Keratinocyte (primary cell): Measurements from ENCODE around the gene CARMIL3. TPM values are rescaled to one million over a fixed set of nuclear protein-coding genes. Genes with fewer than 3 reads are reported as not detected.

Experiments
- DNase-seq: peaks from one replicate; pipeline ENCODE4 v3.0.0-alpha.2; 2011; ENCODE audit warnings: low read depth, missing footprints, low spot score
- FAIRE-seq: peaks from 2 replicates; lab custom pipeline; 2011; peaks lifted over from hg19 to GRCh38; lab: Jason Lieb, UNC
- H2AFZ ChIP-seq: 2 replicates; pipeline ENCODE4 v1.6.0; 2012; ENCODE audit warnings: low read length, control low read depth, inconsistent platforms; ENCODE audit not compliant: control insufficient read depth
- H3K27ac ChIP-seq: 2 replicates; pipeline ENCODE4 v1.5.1; 2011; ENCODE audit warnings: low read length; ENCODE audit not compliant: control insufficient read depth, insufficient read depth
- H3K27me3 ChIP-seq: 3 replicates; pipeline ENCODE4 v1.6.0; 2011; ENCODE audit warnings: low read length; ENCODE audit not compliant: control insufficient read depth, insufficient read depth; ENCODE audit errors: extremely low read depth
- H3K36me3 ChIP-seq, 2 experiments: 2 replicates in 1 of 2; 3 replicates in 1 of 2; pipeline ENCODE4 v1.5.1; 2011; ENCODE audit warnings: low read length in 2 of 2, mild to moderate bottlenecking in 1 of 2; ENCODE audit not compliant: control insufficient read depth in 2 of 2, insufficient read depth in 2 of 2; ENCODE audit errors: extremely low read depth in 1 of 2
- H3K4me1 ChIP-seq: 3 replicates; pipeline ENCODE4 v1.5.1; 2011; ENCODE audit warnings: low read length; ENCODE audit not compliant: control insufficient read depth, insufficient read depth; ENCODE audit errors: extremely low read depth
- H3K4me2 ChIP-seq: 3 replicates; pipeline ENCODE4 v1.6.0; 2011; ENCODE audit warnings: low read depth, low read length; ENCODE audit not compliant: control insufficient read depth, insufficient read depth; ENCODE audit errors: extremely low read depth
- H3K4me3 ChIP-seq, 3 experiments: fragments of 200-600 bp in 1 of 3; sonication (generic) in 1 of 3; 2 replicates in 2 of 3; 3 replicates in 1 of 3; pipeline ENCODE4 v1.5.1; 2011 to 2016; ENCODE audit warnings: low read length in 3 of 3, mild to moderate bottlenecking in 3 of 3, control low read depth in 2 of 3, inconsistent platforms in 1 of 3, low read depth in 1 of 3, mixed read lengths in 1 of 3, mixed run types in 1 of 3, moderate library complexity in 1 of 3; ENCODE audit not compliant: control insufficient read depth in 2 of 3, insufficient read depth in 2 of 3; ENCODE audit errors: extremely low read depth in 1 of 3
- H3K79me2 ChIP-seq: 2 replicates; pipeline ENCODE4 v1.6.0; 2012; ENCODE audit warnings: low read length; ENCODE audit not compliant: control insufficient read depth, insufficient read depth
- H3K9ac ChIP-seq: 3 replicates; pipeline ENCODE4 v1.6.0; 2011; ENCODE audit warnings: low read length; ENCODE audit not compliant: control insufficient read depth, insufficient read depth; ENCODE audit errors: extremely low read depth
- H3K9me1 ChIP-seq: 3 replicates; pipeline ENCODE4 v1.6.0; 2011; ENCODE audit warnings: low read length; ENCODE audit not compliant: control insufficient read depth, insufficient read depth; ENCODE audit errors: extremely low read depth
- H3K9me3 ChIP-seq: 2 replicates; pipeline ENCODE4 v1.5.1; 2012; ENCODE audit warnings: low read depth, low read length; ENCODE audit not compliant: control insufficient read depth
- H4K20me1 ChIP-seq: 3 replicates; pipeline ENCODE4 v1.6.0; 2011; ENCODE audit warnings: low read length; ENCODE audit not compliant: control insufficient read depth, insufficient read depth; ENCODE audit errors: extremely low read depth
- EZH2 ChIP-seq: IDR thresholded peaks from one replicate; pipeline ENCODE4 v1.6.1; 2012; ENCODE audit warnings: inconsistent platforms, mild to moderate bottlenecking, low read length, moderate library complexity
- dilution Hi-C: fragments of 300-500 bp; cut with MboI; formaldehyde crosslinking; loops from one replicate; pipeline ENCODE4 v1.7.0; 2020; ENCODE audit warnings: low sequenced_read_pairs; ENCODE audit not compliant: extremely low pct_ligation_motif_present
- polyA plus RNA-seq, 5 experiments: library from polyadenylated mRNA; depleted of rRNA in 3 of 5; stranded (reverse) in 3 of 5; stranded (forward) in 1 of 5; unstranded in 1 of 5; fragments of >200 nt; gene quantifications; 1 replicate in 1 of 5; 2 replicates in 3 of 5; 3 replicates in 1 of 5; pipeline versions ENCODE4 v1.2.1 to v1.2.3, GENCODE V29; 2011 to 2012; ENCODE audit warnings: missing spikeins in 2 of 5, low read depth in 1 of 5, low replicate concordance in 1 of 5
- TF ChIP-seq, protein P1 (sequence below), 3 experiments: IDR thresholded peaks in 1 of 3; conservative IDR thresholded peaks in 1 of 3; optimal IDR thresholded peaks in 1 of 3; 2 replicates in 2 of 3; 3 replicates in 1 of 3; pipeline versions ENCODE3 to v1.5.1; 2011; ENCODE audit warnings: low read length in 3 of 3, mild to moderate bottlenecking in 3 of 3, moderate library complexity in 2 of 3, control low read depth in 1 of 3, inconsistent platforms in 1 of 3; ENCODE audit not compliant: insufficient read depth in 2 of 3; ENCODE audit errors: extremely low read depth in 1 of 3

The CARMIL3 gene
- polyA plus RNA-seq, 1 donor (not counting 4 experiments of a cell fraction or from before 2014, with no cell fraction given): 0.12 TPM

DNA sequence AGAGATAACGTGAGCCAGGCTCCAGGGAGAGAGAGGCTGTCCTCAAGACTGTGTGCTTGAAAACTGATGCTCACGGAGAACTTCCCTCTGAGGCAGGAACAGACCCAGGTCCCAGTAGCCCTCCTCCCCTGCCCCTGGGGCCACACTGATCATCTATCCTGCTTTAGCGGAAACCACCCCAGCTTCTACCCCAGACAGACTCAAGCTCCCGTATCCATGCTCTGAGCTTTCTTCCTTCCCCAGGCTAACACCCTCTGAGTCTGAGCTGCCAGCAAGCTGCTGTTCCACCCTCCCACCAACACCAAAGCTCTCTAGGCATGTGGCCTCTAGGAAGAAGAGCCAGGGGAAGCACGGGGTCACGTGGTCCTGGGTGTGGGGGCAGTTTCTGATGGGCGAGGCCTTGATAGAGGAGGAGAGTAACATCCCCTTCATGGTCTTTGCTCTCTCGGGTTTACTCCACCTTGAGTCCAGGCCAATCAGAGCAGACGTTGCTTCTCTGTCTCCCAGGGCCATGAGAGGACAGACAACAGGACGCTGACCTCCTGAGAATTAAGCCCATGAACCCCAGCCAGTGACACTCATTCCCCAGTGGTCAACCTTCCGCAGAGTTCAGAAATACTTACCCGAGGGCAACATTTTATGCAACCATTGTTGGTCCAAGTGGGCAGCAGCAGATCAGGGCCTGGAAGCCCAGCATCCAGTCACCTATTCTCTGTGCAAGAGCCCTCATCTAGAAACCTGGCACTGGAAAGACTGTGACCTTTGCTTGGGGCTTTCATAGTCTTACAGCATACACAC lies 43.7 kb downstream of the CARMIL3 start:
- no peak for DNase-seq
- FAIRE-seq: no peak

GRCh38 chr14:24096545-24097181 lies 44.9 kb downstream of the CARMIL3 start:
- H3K79me2 ChIP-seq: peaks cover 2% of the 10 kb centered on the region
- H3K9ac ChIP-seq: no peak overlapping the region
- H3K27ac ChIP-seq: no peak overlapping the region
- no peak overlapping the region for H3K4me3 ChIP-seq
- TF ChIP-seq, protein P1, sequence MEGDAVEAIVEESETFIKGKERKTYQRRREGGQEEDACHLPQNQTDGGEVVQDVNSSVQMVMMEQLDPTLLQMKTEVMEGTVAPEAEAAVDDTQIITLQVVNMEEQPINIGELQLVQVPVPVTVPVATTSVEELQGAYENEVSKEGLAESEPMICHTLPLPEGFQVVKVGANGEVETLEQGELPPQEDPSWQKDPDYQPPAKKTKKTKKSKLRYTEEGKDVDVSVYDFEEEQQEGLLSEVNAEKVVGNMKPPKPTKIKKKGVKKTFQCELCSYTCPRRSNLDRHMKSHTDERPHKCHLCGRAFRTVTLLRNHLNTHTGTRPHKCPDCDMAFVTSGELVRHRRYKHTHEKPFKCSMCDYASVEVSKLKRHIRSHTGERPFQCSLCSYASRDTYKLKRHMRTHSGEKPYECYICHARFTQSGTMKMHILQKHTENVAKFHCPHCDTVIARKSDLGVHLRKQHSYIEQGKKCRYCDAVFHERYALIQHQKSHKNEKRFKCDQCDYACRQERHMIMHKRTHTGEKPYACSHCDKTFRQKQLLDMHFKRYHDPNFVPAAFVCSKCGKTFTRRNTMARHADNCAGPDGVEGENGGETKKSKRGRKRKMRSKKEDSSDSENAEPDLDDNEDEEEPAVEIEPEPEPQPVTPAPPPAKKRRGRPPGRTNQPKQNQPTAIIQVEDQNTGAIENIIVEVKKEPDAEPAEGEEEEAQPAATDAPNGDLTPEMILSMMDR (optimal IDR thresholded peaks at IDR 0.05 in 1 of 3, IDR thresholded peaks at IDR 0.05 in 1 of 3, conservative IDR thresholded peaks at IDR 0.05 in 1 of 3; ENCODE audit: extremely low read depth in 1 of 3, insufficient read depth in 2 of 3, low read length in 3 of 3): no peak
- no peak for TF ChIP-seq EZH2
- dilution Hi-C loops: no loop called here
- FAIRE-seq (no peak), DNase-seq (no peak)
- H3K9me1 ChIP-seq: no peaks in the 10 kb centered on the region
- peaks cover 2 to 20% of the 10 kb centered on the region in 2 experiments for H3K36me3 ChIP-seq
- H3K4me1 ChIP-seq: peaks cover 17% of the 10 kb centered on the region
- H3K4me2 ChIP-seq: no peak overlapping the region
- H3K9me3 ChIP-seq: no peaks in the 10 kb centered on the region
- H4K20me1 ChIP-seq: no peaks in the 10 kb centered on the region
- no peak overlapping the region for H2AFZ ChIP-seq
- no peaks in the 10 kb centered on the region for H3K27me3 ChIP-seq

More for the DNA sequence above, 43.7 kb downstream of the CARMIL3 start:
- no peaks in the 10 kb centered on the region for H4K20me1 ChIP-seq
- H3K4me3 ChIP-seq: peak overlapping the region; percentile 62 to 70 (median 67)
- H2AFZ ChIP-seq: peak overlapping the region; percentile 84
- peak overlapping the region; percentile 87 for H3K9ac ChIP-seq
- no peaks in the 10 kb centered on the region for H3K9me3 ChIP-seq
- peaks cover 17% of the 10 kb centered on the region for H3K4me1 ChIP-seq
- H3K36me3 ChIP-seq: peaks cover 2 to 16% of the 10 kb centered on the region in 2 experiments
- H3K27ac ChIP-seq: peak overlapping the region; percentile 66
- peak overlapping the region; percentile 85 for H3K4me2 ChIP-seq
- dilution Hi-C loops: no loop called here
- H3K27me3 ChIP-seq: no peaks in the 10 kb centered on the region
- H3K9me1 ChIP-seq: no peaks in the 10 kb centered on the region
- TF ChIP-seq, protein P1 (optimal IDR thresholded peaks at IDR 0.05 in 1 of 3, IDR thresholded peaks at IDR 0.05 in 1 of 3, conservative IDR thresholded peaks at IDR 0.05 in 1 of 3; ENCODE audit: extremely low read depth in 1 of 3, insufficient read depth in 2 of 3, low read length in 3 of 3): no peak
- TF ChIP-seq EZH2: no peak
- peaks cover 2% of the 10 kb centered on the region for H3K79me2 ChIP-seq
